H1 (cell line): ENCODE measurements around the gene NELL1. TPM values are rescaled to one million over a fixed set of nuclear protein-coding genes. Genes with fewer than 3 reads are reported as not detected.

ENCODE experiments used
- CTCF ChIA-PET: fragments of 300-600 bp; sonication (Branson Sonifier 250); formaldehyde crosslinking; loops from one replicate; lab custom pipeline; 2021; ENCODE audit not compliant: partially characterized antibody; lab: Charles Lee
- POLR2A ChIA-PET: fragments of 300-600 bp; sonication (Branson Sonifier 250); formaldehyde crosslinking; loops from one replicate; lab custom pipeline; 2021; ENCODE audit warnings: inconsistent platforms; ENCODE audit not compliant: partially characterized antibody; lab: Charles Lee
- DNase-seq, 2 experiments: peaks; one replicate each; pipeline versions ENCODE4 v3.0.0 to v3.0.0-alpha.2; 2010 to 2022; ENCODE audit warnings: low spot score in 2 of 2, low read depth in 1 of 2, mixed read lengths in 1 of 2
- FAIRE-seq: peaks from 2 replicates; lab custom pipeline; 2011; peaks lifted over from hg19 to GRCh38; lab: Jason Lieb, UNC
- H2AFZ ChIP-seq: 2 replicates; pipeline ENCODE4 v1.8.1; 2012; ENCODE audit warnings: low read length, inconsistent platforms
- H2AK5ac ChIP-seq: 2 replicates; pipeline ENCODE4 v1.6.1; 2013; ENCODE audit warnings: low read depth, low read length
- H2BK120ac ChIP-seq: replicated peaks from 2 replicates; pipeline ENCODE3; 2013; ENCODE audit warnings: low read depth, low read length, inconsistent platforms
- H2BK12ac ChIP-seq: 2 replicates; pipeline ENCODE4 v1.6.1; 2013; ENCODE audit warnings: low read depth, low read length
- H2BK15ac ChIP-seq: 2 replicates; pipeline ENCODE4 v1.6.1; 2013; ENCODE audit warnings: low read length
- H2BK20ac ChIP-seq: 2 replicates; pipeline ENCODE4 v1.6.1; 2013; ENCODE audit warnings: low read length
- H2BK5ac ChIP-seq: 2 replicates; pipeline ENCODE4 v1.6.1; 2013; ENCODE audit warnings: low read depth, low read length
- H3K14ac ChIP-seq: 2 replicates; pipeline ENCODE4 v1.6.1; 2013; ENCODE audit warnings: inconsistent platforms; ENCODE audit not compliant: insufficient read length
- H3K18ac ChIP-seq: 2 replicates; pipeline ENCODE4 v1.6.1; 2013; ENCODE audit warnings: low read length; ENCODE audit errors: extremely low read depth
- H3K23ac ChIP-seq: 2 replicates; pipeline ENCODE4 v1.6.1; 2013; ENCODE audit warnings: inconsistent platforms; ENCODE audit not compliant: insufficient read length
- H3K23me2 ChIP-seq: 2 replicates; pipeline ENCODE4 v1.6.1; 2013; ENCODE audit warnings: low read depth, low read length
- H3K27ac ChIP-seq: 2 replicates; pipeline ENCODE4 v1.6.1; 2011; ENCODE audit warnings: low read depth, low read length, inconsistent platforms
- H3K27me3 ChIP-seq, 4 experiments: replicated peaks in 1 of 4; 1 replicate in 1 of 4; 2 replicates in 3 of 4; pipeline versions ENCODE4 v1.6.1 to v1.8.1; 2011 to 2013; ENCODE audit warnings: low read length in 3 of 4, mild to moderate bottlenecking in 3 of 4, inconsistent platforms in 2 of 4, mixed read lengths in 2 of 4, moderate library complexity in 1 of 4; ENCODE audit not compliant: control insufficient read depth in 3 of 4, insufficient read depth in 3 of 4; ENCODE audit errors: extremely low read depth in 1 of 4
- H3K36me3 ChIP-seq, 4 experiments: 2 replicates each; pipeline versions ENCODE4 v1.6.1 to v1.8.1; 2011 to 2013; ENCODE audit warnings: mild to moderate bottlenecking in 4 of 4, low read length in 3 of 4, moderate library complexity in 2 of 4, control low read depth in 1 of 4, inconsistent platforms in 1 of 4; ENCODE audit not compliant: insufficient read depth in 4 of 4, control insufficient read depth in 2 of 4
- H3K4ac ChIP-seq: replicated peaks from 2 replicates; pipeline ENCODE3; 2013; ENCODE audit warnings: low read length, low read depth, mixed read lengths, inconsistent platforms; ENCODE audit not compliant: insufficient read length
- H3K4me1 ChIP-seq, 4 experiments: replicated peaks in 1 of 4; 1 replicate in 1 of 4; 2 replicates in 3 of 4; pipeline versions ENCODE4 v1.6.1 to v1.8.1; 2011 to 2013; ENCODE audit warnings: low read length in 3 of 4, inconsistent platforms in 2 of 4, mixed read lengths in 1 of 4; ENCODE audit not compliant: insufficient read depth in 4 of 4, control insufficient read depth in 3 of 4
- H3K4me2 ChIP-seq, 2 experiments: 2 replicates each; pipeline versions ENCODE4 v1.6.1 to v1.8.1; 2011 to 2013; ENCODE audit warnings: low read depth in 2 of 2, low read length in 2 of 2, control low read depth in 1 of 2, inconsistent platforms in 1 of 2, mild to moderate bottlenecking in 1 of 2; ENCODE audit not compliant: insufficient read depth in 1 of 2
- H3K4me3 ChIP-seq, 4 experiments: fragments of 200-600, 300-600 bp in 1 of 4; sonication (generic), shearing (Covaris generic), sonication (Bioruptor Twin) in 1 of 4; 2 replicates each; pipeline versions ENCODE4 v1.5.1 to v1.8.1; 2011 to 2016; ENCODE audit warnings: low read length in 4 of 4, low read depth in 3 of 4, control low read depth in 2 of 4, inconsistent platforms in 2 of 4, mild to moderate bottlenecking in 2 of 4, mixed read lengths in 1 of 4, moderate library complexity in 1 of 4; ENCODE audit not compliant: insufficient read depth in 2 of 4; ENCODE audit errors: extremely low read depth in 1 of 4
- H3K56ac ChIP-seq: replicated peaks from 2 replicates; pipeline ENCODE3; 2013; ENCODE audit warnings: low read depth, mild to moderate bottlenecking, mixed read lengths, low read length, inconsistent platforms; ENCODE audit not compliant: insufficient read length
- H3K79me1 ChIP-seq: 2 replicates; pipeline ENCODE4 v1.6.1; 2013; ENCODE audit warnings: low read depth, low read length, control low read depth
- H3K79me2 ChIP-seq, 2 experiments: 2 replicates each; pipeline versions ENCODE4 v1.6.1 to v1.8.1; 2012 to 2013; ENCODE audit warnings: low read length in 2 of 2, mild to moderate bottlenecking in 2 of 2, inconsistent platforms in 1 of 2; ENCODE audit not compliant: insufficient read depth in 2 of 2, control insufficient read depth in 1 of 2
- H3K9ac ChIP-seq, 4 experiments: replicated peaks in 1 of 4; 1 replicate in 1 of 4; 2 replicates in 3 of 4; pipeline versions ENCODE4 v1.6.1 to v1.8.1; 2011 to 2013; ENCODE audit warnings: low read depth in 3 of 4, low read length in 3 of 4, control low read depth in 2 of 4, mild to moderate bottlenecking in 2 of 4, moderate library complexity in 2 of 4, inconsistent platforms in 1 of 4; ENCODE audit errors: extremely low read depth in 1 of 4
- H3K9me3 ChIP-seq, 2 experiments: 2 replicates each; pipeline versions ENCODE4 v1.6.1 to v1.8.1; 2012 to 2013; ENCODE audit warnings: mild to moderate bottlenecking in 2 of 2, moderate library complexity in 2 of 2, control low read depth in 1 of 2, inconsistent platforms in 1 of 2, low read depth in 1 of 2, low read length in 1 of 2, mixed read lengths in 1 of 2; ENCODE audit not compliant: insufficient read depth in 2 of 2
- H4K20me1 ChIP-seq, 2 experiments: replicated peaks in 1 of 2; 2 replicates each; pipeline versions ENCODE3 to v1.8.1; 2011 to 2013; ENCODE audit warnings: inconsistent platforms in 2 of 2, low read length in 2 of 2, mild to moderate bottlenecking in 1 of 2; ENCODE audit not compliant: insufficient read depth in 2 of 2, control insufficient read depth in 1 of 2
- H4K5ac ChIP-seq: 2 replicates; pipeline ENCODE4 v1.6.1; 2013; ENCODE audit warnings: low read length, low read depth, mixed read lengths, inconsistent platforms; ENCODE audit not compliant: insufficient read length
- H4K8ac ChIP-seq: 2 replicates; pipeline ENCODE4 v1.8.0; 2013; ENCODE audit warnings: mild to moderate bottlenecking, moderate library complexity, low read length, inconsistent platforms; ENCODE audit not compliant: insufficient read depth; ENCODE audit errors: extremely low read depth
- H4K91ac ChIP-seq: replicated peaks from 2 replicates; pipeline ENCODE3; 2013; ENCODE audit warnings: low read length, mixed read lengths, inconsistent platforms; ENCODE audit not compliant: insufficient read length
- CTBP2 ChIP-seq: IDR thresholded peaks from 2 replicates; pipeline ENCODE4 v1.7.0; 2011; ENCODE audit warnings: borderline replicate concordance, mild to moderate bottlenecking, moderate library complexity, mixed read lengths, low read length; ENCODE audit not compliant: insufficient read depth, insufficient read length
- TEAD4 ChIP-seq: IDR thresholded peaks from 2 replicates; pipeline ENCODE4 v1.6.1; 2012; ENCODE audit warnings: low read depth, low read length, inconsistent platforms, mixed read lengths
- WGBS, 2 experiments: shearing (Covaris generic) in 1 of 2; methylation state at CpG; one replicate each; pipeline versions ENCODE4 v1.1.6 to v1.1.7; 2013 to 2015; ENCODE audit warnings: low lambda C conversion rate in 2 of 2, mixed read lengths in 2 of 2, inconsistent platforms in 1 of 2, low coverage in 1 of 2, missing lambda C conversion rate in 1 of 2; ENCODE audit not compliant: insufficient replicate concordance in 2 of 2, insufficient coverage in 1 of 2, insufficient read length in 1 of 2; ENCODE audit errors: extremely low coverage in 1 of 2, missing lambda C conversion rate in 1 of 2; 5-methylcytosine and 5-hydroxymethylcytosine counted together
- polyA plus RNA-seq, 7 experiments: library from polyadenylated mRNA; depleted of rRNA in 3 of 7; stranded (reverse) in 5 of 7; unstranded in 2 of 7; fragments of >200 nt in 5 of 7; fragments of 200-250 nt in 2 of 7; gene quantifications; 1 replicate in 5 of 7; 2 replicates in 1 of 7; 4 replicates in 1 of 7; pipeline versions ENCODE4 v1.2.1 to v1.2.3, GENCODE V29; 2011 to 2013; ENCODE audit warnings: missing spikeins in 2 of 7, mixed read lengths in 2 of 7
- total RNA-seq: library from RNA; stranded (reverse); fragmentation: NEBNext Ultra II Directional; extraction: Animal tissue kit (Norgen Biotek cat#: 25700); gene quantifications from 2 replicates; pipeline ENCODE4 v1.2.1, GENCODE V29; 2021

The NELL1 gene
- total and polyA plus RNA-seq, 2 of the 8 experiments (the other 6 are each of a cell fraction or from before 2014, with no cell fraction given): 0.21 TPM; not detected in 1

DNA sequence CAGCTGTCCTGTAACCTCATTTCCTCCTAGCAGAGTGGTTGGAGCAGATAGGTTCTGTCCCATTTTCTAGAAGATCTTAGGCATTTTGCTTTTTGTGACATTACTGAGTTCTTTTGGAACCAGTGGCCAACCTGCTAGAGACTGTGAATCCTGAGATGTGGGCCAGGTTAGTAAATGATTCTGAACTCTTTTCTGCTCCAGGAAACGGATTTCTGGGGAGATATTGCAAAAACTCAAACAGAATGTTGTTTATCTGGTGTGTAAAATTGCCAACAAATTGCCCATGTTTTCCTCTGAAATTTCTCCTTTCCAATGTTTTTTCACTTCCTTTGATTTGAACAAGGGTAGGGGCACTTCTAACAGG, 37.2 kb upstream of the NELL1 start:
- Histone ChIP-seq H2AK5ac (no peak overlapping the region), H3K4me1 (peaks cover 0 to 5% (median 2%) of the 10 kb centered on the region in 4 experiments; a peak in 3 of 7 replicates), H2BK15ac (no peak overlapping the region), H4K20me1 (no peaks in the 10 kb centered on the region), H3K79me1 (no peaks in the 10 kb centered on the region), H4K8ac (no peak overlapping the region), H3K27ac (no peak overlapping the region), H4K91ac (no peak overlapping the region), H3K18ac (no peak overlapping the region), H3K23me2 (no peaks in the 10 kb centered on the region), H2AFZ (no peak overlapping the region), H2BK5ac (no peak overlapping the region), H4K5ac (no peak overlapping the region), H2BK20ac (no peak overlapping the region), H3K56ac (no peak overlapping the region), H3K9me3 (no peaks in the 10 kb centered on the region; a peak in 1 of 4 replicates), H2BK12ac (no peak overlapping the region), H3K4me2 (no peak overlapping the region), H3K4me3 (no peak overlapping the region), H3K27me3 (no peaks in the 10 kb centered on the region), H3K14ac (no peak overlapping the region), H3K23ac (no peak overlapping the region), H3K9ac (no peak overlapping the region), H3K4ac (no peak overlapping the region), H3K79me2 (no peaks in the 10 kb centered on the region), H3K36me3 (no peaks in the 10 kb centered on the region), H2BK120ac (no peak overlapping the region)
- WGBS, 2 experiments: 76% methylated on average over 1 of the region's 1 CpG; no CpG with 5 or more reads in 1 of the 2 experiments
- DNase-seq (no peak), FAIRE-seq (no peak)
- TF ChIP-seq TEAD4: no peak
- no peak for TF ChIP-seq CTBP2
- CTCF ChIA-PET: interaction anchor here (1.7 kb wide), 1 partner anchor 135 kb away, joined by 3 read pairs; no protein-coding TSS in a partner anchor
- POLR2A ChIA-PET: no interaction called here
